KOPT-K1 (cell line): ENCODE results near the gene CEP85.
A peak's percentile ranks its signal among the peaks of the same experiment; 100 is the strongest.

Experiments
- H3K27ac ChIP-seq: fragments of 200-600 bp; sonication (generic); 2 replicates; pipeline ENCODE4 v1.5.1; 2016; ENCODE audit warnings: antibody characterized with exemption, mild to moderate bottlenecking, low read depth, low read length; ENCODE audit not compliant: poor library complexity, severe bottlenecking
- H3K36me3 ChIP-seq: fragments of 200-600 bp; sonication (generic); 2 replicates; pipeline ENCODE4 v1.5.1; 2017; ENCODE audit warnings: antibody characterized with exemption, mild to moderate bottlenecking, low read length, moderate library complexity; ENCODE audit not compliant: insufficient read depth
- H3K9me3 ChIP-seq: fragments of 200-600 bp; sonication (generic); 2 replicates; pipeline ENCODE4 v1.5.1; 2017; ENCODE audit warnings: antibody characterized with exemption, low read length, mild to moderate bottlenecking; ENCODE audit not compliant: insufficient read depth, poor library complexity, severe bottlenecking

Gene CEP85

DNA sequence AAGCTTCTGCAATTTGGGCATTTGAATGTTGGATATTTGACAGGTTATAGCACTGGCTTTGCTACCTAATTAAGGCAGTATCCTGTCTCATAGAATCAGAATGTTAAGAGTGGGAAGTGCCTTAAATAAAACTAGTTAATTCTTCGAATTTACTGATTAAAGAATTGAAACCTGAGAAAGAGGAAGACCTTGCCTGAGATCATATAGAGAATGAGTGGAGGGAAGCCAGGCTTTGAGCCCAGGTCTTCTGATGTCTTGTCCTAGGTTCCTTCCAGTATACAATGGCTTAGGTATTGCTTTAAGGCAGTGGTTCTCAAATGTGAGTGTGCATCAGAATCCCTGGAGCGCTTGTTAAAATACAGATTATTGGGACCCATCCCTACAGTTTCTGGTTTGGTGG lies 25.0 kb downstream of the CEP85 start:
- no peak overlapping the region for H3K27ac ChIP-seq
- H3K9me3 ChIP-seq: no peaks in the 10 kb centered on the region
- peaks cover 100% of the 10 kb centered on the region for H3K36me3 ChIP-seq

GRCh38 chr1:26259578-26259977 lies 25.6 kb downstream of the CEP85 start:
- Histone ChIP-seq H3K36me3 (peaks cover 100% of the 10 kb centered on the region), H3K9me3 (no peaks in the 10 kb centered on the region), H3K27ac (no peak overlapping the region)

GRCh38 chr1:26263212-26263611 lies 29.2 kb downstream of the CEP85 start:
- Histone ChIP-seq H3K36me3 (peaks cover 100% of the 10 kb centered on the region), H3K9me3 (no peaks in the 10 kb centered on the region), H3K27ac (no peak overlapping the region)

GRCh38 chr1:26265405-26265804 lies 31.4 kb downstream of the CEP85 start:
- Histone ChIP-seq H3K27ac (no peak overlapping the region), H3K36me3 (peaks cover 100% of the 10 kb centered on the region), H3K9me3 (peaks cover 11% of the 10 kb centered on the region)

GRCh38 chr1:26268290-26269197 lies 34.5 kb downstream of the CEP85 start:
- H3K36me3 ChIP-seq: peaks cover 100% of the 10 kb centered on the region
- H3K9me3 ChIP-seq: peaks cover 11% of the 10 kb centered on the region
- H3K27ac ChIP-seq: no peak overlapping the region

DNA sequence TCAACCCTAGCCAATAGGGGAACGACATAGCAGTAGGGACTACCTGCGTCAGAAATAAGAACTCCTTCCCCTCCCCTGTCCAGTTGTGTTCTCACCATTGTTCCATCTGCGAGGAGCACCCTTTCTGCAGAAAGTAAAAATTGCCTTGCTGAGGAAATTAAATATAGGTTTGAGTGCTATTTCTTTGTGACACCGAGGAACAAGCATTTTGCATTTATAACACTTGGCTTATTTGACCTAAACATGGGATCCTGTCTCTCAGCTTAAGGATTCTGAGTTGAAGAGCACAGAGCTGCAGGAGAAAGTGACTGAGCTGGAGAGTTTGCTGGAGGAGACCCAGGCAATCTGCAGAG lies 35.2 kb downstream of the CEP85 start:
- Histone ChIP-seq H3K9me3 (peaks cover 11% of the 10 kb centered on the region), H3K36me3 (peaks cover 98% of the 10 kb centered on the region), H3K27ac (no peak overlapping the region)

DNA sequence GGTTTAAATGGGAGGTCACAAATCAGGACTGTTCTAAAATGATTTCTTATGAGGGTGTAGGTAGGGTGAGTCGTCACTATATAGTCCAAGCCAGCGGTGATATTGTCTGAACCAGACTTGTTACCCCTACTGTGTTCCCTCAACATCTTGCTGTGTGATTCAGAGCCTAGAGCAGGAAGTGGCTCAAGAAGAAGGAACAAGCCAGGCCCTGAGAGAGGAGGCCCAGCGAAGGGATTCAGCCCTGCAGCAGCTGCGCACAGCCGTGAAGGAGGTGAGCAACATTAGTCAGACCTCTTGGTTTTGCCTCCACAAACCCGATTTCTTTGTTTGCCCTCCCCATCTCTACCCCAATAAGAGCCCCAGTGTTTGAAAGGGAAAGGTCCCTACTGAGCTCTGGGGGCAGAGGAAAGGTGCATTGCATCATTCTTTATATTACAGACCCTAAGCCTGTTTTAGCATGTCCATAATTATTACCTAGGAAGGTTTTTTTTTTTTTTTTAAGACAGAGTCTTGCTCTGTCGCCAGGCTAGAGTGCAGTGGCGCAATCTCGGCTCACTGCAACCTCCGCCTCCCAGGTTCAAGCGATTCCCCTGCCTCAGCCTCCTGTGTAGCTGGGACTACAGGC lies 40.9 kb downstream of the CEP85 start:
- H3K27ac ChIP-seq: no peak overlapping the region
- H3K9me3 ChIP-seq: no peaks in the 10 kb centered on the region
- H3K36me3 ChIP-seq: peaks cover 89% of the 10 kb centered on the region

DNA sequence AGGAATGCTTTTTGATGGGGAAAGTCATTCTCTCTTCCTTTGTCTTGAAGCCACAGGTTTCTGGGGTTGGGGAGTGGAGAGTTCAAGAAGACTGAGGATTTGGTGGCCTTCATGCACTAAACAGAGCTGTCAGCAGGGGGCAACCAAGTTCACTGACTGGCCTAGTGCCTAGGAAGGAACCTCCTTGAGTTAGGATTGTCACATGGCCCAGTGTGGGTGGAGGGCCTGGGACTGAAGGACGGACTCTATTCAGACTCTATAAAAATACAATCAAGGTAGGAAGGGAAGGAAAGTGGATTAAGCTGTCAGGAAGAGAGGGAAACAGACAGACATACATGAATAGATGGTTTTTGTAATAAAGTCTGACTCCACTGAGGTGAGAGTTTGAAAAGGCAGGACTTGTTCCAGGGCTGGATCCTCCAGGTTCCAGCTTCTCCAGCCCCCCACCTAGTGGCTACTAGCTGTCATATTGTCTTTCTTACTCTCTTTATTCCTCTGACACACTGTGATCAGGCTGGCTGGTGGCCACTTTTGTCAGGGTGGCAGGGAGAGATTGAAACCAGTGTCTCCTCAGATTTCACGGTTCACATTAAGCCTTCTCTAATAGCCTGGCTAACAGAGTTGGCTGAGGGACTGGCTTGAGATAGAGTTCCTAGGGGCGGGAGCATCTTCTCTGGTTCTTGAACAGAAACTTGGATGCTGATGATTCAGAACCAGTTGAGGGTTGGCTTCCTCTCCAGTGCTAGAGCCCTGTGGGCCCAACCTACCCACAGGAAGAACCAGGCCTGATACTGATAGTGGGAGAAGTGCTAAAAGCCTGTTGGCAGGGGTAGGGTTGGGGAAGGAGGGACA lies 41.8 kb downstream of the CEP85 start:
- Histone ChIP-seq H3K27ac (peak overlapping the region; percentile 9), H3K9me3 (no peaks in the 10 kb centered on the region), H3K36me3 (peaks cover 81% of the 10 kb centered on the region)

GRCh38 chr1:26276432-26276838 lies 42.4 kb downstream of the CEP85 start:
- Histone ChIP-seq H3K9me3 (no peaks in the 10 kb centered on the region), H3K27ac (peak overlapping the region; percentile 9), H3K36me3 (peaks cover 81% of the 10 kb centered on the region)

GRCh38 chr1:26277261-26277661 lies 43.3 kb downstream of the CEP85 start:
- peaks cover 81% of the 10 kb centered on the region for H3K36me3 ChIP-seq
- H3K27ac ChIP-seq: no peak overlapping the region
- no peaks in the 10 kb centered on the region for H3K9me3 ChIP-seq

- Histone ChIP-seq H3K27ac (peak overlapping the region; percentile 13), H3K9me3 (no peaks in the 10 kb centered on the region), H3K36me3 (peaks cover 80% of the 10 kb centered on the region)
Observed at GRCh38 chr1:26277719-26278118, 43.7 kb downstream of the CEP85 start.

- Histone ChIP-seq H3K27ac (peak overlapping the region; percentile 13), H3K36me3 (peaks cover 79% of the 10 kb centered on the region), H3K9me3 (no peaks in the 10 kb centered on the region)
Observed at GRCh38 chr1:26278303-26278702, 44.3 kb downstream of the CEP85 start.

- H3K36me3 ChIP-seq: peaks cover 78% of the 10 kb centered on the region
- no peaks in the 10 kb centered on the region for H3K9me3 ChIP-seq
Observed at GRCh38 chr1:26278724-26279455, 44.9 kb downstream of the CEP85 start.

DNA sequence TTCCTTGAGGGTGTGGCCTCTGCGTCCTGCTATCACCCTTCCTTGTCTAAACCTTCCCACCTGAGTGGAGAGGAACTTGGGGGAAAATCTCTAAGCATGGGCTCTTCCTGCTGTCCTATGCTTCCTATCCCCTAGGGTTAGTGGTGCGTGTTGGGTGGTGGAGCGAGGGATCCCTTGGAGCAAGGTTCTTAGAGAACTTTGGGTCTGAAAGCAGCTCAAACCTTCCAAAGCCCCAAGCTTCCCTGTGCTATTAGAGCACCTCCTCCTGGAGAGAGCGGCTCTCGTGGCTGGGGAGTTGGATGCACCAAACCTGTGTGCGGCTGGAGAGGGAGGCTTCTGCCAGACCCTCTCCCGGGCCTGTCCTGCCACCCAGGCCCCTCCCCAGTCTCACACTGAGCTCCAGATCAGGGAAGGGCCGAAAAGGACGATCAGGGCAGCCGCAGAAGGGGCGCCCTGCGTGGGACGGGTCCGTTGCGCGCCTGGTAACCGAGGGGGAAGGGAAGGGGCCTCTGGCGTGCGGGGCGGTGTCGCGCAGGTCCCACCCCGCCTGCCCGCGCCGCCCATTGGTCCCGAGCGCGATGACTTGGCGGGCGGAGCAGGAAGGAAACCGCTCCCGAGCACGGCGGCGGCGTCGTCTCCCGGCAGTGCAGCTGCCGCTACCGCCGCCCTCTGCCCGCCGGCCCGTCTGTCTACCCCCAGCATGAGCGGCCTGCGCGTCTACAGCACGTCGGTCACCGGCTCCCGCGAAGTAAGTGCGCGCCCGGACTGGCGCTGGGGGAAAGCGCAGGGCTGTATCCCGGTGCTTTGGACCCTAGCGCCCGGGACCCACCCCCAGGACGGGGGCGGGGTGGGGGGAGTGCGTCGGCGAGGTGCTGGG lies 45.7 kb downstream of the CEP85 start, which contains the start of gene SH3BGRL3:
TSS of gene SH3BGRL3 (plus strand) at position 631 of the 877 bp plus-strand sequence. CDS start at position 701, 70 bp downstream.
- H3K27ac ChIP-seq: peak within 1 kb of the TSS; percentile 73

More at GRCh38 chr1:26278724-26279455, 44.9 kb downstream of the CEP85 start:
- peak overlapping the region; percentile 73 for H3K27ac ChIP-seq

More for the DNA sequence above, 45.7 kb downstream of the CEP85 start, which contains the start of gene SH3BGRL3:
- H3K36me3 ChIP-seq: peaks cover 70% of the 10 kb centered on the region
- H3K9me3 ChIP-seq: no peaks in the 10 kb centered on the region
